ENCODE measurements around the gene KXD1.

KXD1 gene

DNA sequence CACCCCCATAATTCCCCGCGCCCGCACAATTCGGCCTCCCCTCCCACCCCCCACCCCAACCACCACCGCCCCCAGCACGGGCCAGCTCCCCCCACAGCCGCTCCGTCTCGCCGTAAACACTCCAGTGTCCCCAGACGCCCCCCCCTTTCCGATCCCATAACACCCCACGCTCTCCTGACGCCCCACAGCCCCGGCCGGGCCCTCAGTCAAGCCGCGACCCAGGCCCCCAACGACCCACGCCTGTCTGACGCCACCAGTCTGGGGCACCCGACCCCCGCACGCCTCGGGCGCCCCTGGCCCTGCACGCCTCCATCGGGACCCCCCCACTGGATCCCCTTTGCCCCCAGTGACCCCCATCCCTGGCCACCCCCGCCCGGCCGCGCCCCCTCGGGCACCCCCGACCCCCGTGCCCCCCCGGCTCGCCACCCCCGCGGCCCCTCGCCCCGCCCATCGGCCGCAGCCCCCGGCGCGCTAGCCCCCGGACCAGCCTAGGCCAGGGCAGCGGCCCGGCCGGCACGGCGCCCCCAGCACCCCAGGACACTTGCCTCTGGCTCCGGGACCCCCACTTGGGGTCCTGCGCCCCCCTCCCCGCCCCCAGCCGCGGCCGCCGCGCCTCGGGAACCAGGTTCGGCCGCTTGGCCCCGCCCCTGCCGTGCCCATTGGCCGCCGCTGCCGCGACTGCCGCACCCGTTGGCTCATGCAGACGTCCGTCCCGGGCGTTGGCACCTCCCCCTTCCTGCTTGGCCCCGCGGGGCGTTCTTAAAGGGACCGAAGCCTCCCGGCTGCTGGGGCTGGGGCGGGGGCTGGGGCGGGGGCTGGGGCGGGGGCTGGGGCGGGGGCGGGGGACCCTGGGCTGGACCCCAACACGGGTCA, 14.5 kb upstream of the KXD1 start, which contains the start of gene FKBP8:
Gene FKBP8 (minus strand): TSS at position 633 of the 873 bp plus-strand sequence. CDS start 1,603 bp downstream, outside the sequence.
- Mint-ChIP-seq H3K4me1 (peaks cover 24% of the 10 kb centered on the region), H3K36me3 (ENCODE audit: low read depth) (peaks cover 7% of the 10 kb centered on the region), H3K27me3 (no peaks in the 10 kb centered on the region), H3K9me3 (no peaks in the 10 kb centered on the region), H3K27ac (peak within 1 kb of the TSS; percentile 88), H3K4me3 (peak within 1 kb of the TSS; percentile 85)
- DNase-seq: peak; percentile 96
- peak; percentile 89 for ATAC-seq

- H3K27ac Mint-ChIP-seq: peak overlapping the region; percentile 88
- ATAC-seq: peak; percentile 91
Observed at GRCh38 chr19:18543814-18544475, 13.7 kb upstream of the KXD1 start.

DNA sequence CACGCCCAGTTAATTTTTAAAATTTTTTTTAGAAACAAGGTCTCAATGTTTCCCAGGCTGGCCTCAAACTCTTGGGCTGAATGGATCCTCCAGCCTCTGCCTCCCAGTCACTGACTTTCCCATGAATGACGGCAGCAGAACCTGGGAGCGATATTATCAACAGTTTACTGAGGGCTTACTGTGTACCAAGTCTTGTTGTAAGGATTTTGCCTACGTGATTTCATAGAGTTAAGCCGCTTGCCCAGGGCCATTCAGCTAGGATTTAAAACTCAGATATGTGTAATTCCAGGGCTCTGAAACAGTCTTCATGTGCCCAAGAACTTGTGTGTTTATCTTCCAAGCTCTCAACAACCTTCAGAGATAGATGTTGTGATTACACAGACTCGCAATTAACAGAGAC, 6.0 kb upstream of the KXD1 start:
- no peak overlapping the region for H3K27ac Mint-ChIP-seq
- no peak overlapping the region for H3K4me3 Mint-ChIP-seq
- H3K9me3 Mint-ChIP-seq: no peaks in the 10 kb centered on the region
- no peaks in the 10 kb centered on the region for H3K4me1 Mint-ChIP-seq
- ATAC-seq: no peak
- H3K27me3 Mint-ChIP-seq: no peaks in the 10 kb centered on the region
- H3K36me3 Mint-ChIP-seq (ENCODE audit: low read depth): no peaks in the 10 kb centered on the region
- no peak for DNase-seq

More at GRCh38 chr19:18543814-18544475, 13.7 kb upstream of the KXD1 start:
- Mint-ChIP-seq H3K27me3 (no peaks in the 10 kb centered on the region), H3K4me3 (peak overlapping the region; percentile 85), H3K36me3 (ENCODE audit: low read depth) (peaks cover 7% of the 10 kb centered on the region), H3K4me1 (peaks cover 24% of the 10 kb centered on the region), H3K9me3 (no peaks in the 10 kb centered on the region)
- DNase-seq: peak; percentile 76

DNA sequence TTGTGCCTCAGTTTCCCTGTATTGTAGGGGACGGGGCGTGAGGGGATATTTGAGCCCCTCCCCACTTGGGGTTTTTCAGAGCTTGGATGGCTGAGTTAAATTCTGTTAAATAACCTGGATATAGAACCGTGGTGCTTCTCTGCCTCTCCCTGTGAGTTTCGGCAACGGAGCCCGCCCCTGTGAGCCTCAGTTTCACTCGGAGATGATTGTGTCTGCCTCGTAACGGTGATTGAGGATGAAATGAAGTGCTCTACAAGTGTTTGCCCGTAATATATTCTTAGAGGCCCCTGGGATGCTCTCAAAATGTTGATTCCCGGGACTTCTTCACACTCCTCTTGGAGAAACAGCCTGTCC, 509 bp downstream of the KXD1 start:
- DNase-seq (no peak), ATAC-seq (no peak)
- Mint-ChIP-seq H3K4me1 (peaks cover 25% of the 10 kb centered on the region), H3K27ac (peak overlapping the region; percentile 94), H3K4me3 (peak overlapping the region; percentile 90), H3K27me3 (peaks cover 2% of the 10 kb centered on the region), H3K9me3 (no peaks in the 10 kb centered on the region), H3K36me3 (ENCODE audit: low read depth) (peaks cover 15% of the 10 kb centered on the region)

DNA sequence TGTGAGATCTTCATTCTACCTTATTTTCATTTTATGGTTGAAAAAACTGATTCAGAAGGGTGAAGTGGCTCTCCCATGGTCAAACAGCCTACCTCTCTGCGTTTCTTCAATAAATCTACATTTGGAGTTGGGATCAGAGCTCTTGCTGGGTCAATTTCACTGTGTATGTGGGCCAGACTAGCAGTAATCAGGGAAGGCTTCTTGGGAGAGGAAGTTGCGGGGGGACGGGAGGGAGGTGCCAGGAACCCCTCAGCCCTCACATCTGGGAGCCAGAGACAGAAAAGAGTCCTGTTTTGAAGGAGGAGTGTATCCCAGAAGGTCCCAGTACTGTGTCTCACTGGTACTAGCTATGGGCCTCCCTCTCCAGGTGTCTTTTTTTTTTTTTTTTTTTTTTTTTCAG, 934 bp downstream of the KXD1 start:
- ATAC-seq: no peak
- no peak for DNase-seq
- peaks cover 25% of the 10 kb centered on the region for H3K4me1 Mint-ChIP-seq
- peaks cover 2% of the 10 kb centered on the region for H3K27me3 Mint-ChIP-seq
- H3K4me3 Mint-ChIP-seq: peak overlapping the region; percentile 90
- H3K27ac Mint-ChIP-seq: peak overlapping the region; percentile 94
- H3K36me3 Mint-ChIP-seq (ENCODE audit: low read depth): peaks cover 18% of the 10 kb centered on the region
- H3K9me3 Mint-ChIP-seq: no peaks in the 10 kb centered on the region

DNA sequence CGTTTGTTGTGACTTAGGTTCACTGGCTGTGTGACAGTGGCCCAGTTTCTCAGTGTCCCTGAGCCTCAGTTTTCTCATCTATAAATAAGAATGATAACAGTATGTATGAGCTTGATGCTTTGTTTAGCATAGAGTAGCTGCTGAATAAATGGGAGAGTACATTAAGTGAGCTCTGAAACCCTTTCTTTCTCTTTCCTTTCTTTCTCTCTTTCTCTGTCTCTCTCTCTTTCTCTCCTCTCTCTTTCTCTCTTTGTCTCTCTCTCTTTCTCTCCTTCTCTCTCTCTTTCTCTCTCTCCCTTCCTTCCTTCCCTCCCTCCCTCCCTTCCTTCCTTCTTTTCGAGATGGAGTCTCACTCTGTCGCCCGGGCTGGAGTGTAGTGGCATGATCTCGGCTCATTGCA, 2.0 kb downstream of the KXD1 start:
- ATAC-seq: no peak
- Mint-ChIP-seq H3K27me3 (peaks cover 2% of the 10 kb centered on the region), H3K4me3 (peak overlapping the region; percentile 90), H3K36me3 (ENCODE audit: low read depth) (peaks cover 28% of the 10 kb centered on the region), H3K27ac (peak overlapping the region; percentile 94), H3K9me3 (no peaks in the 10 kb centered on the region), H3K4me1 (peaks cover 25% of the 10 kb centered on the region)
- DNase-seq: no peak

DNA sequence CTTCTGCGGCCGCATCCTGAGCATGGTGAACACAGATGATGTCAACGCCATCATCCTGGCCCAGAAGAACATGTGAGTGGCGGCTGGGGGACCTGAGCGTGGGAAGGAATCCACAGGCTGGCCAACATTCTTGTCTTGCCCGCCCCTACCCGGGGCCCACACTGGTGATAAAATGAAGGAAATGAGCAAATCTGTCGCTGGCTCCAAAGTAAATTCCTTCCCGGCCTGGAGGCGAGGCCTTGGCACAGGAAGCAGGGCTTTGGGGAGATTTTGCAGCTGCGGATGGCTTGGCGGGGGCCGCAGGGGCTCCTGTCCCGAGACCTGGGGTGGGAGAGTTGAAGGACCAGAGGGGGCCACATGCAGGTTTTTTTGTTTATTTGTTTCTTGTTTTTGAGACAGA, 4.4 kb downstream of the KXD1 start:
- Mint-ChIP-seq H3K4me3 (no peak overlapping the region), H3K36me3 (ENCODE audit: low read depth) (peaks cover 34% of the 10 kb centered on the region), H3K9me3 (no peaks in the 10 kb centered on the region), H3K4me1 (peaks cover 23% of the 10 kb centered on the region), H3K27me3 (peaks cover 2% of the 10 kb centered on the region), H3K27ac (no peak overlapping the region)
- ATAC-seq: no peak
- no peak for DNase-seq

GRCh38 chr19:18566953-18567352, 9.3 kb downstream of the KXD1 start:
- Mint-ChIP-seq H3K4me3 (no peak overlapping the region), H3K27ac (no peak overlapping the region), H3K4me1 (peaks cover 8% of the 10 kb centered on the region), H3K27me3 (no peaks in the 10 kb centered on the region), H3K36me3 (ENCODE audit: low read depth) (peaks cover 45% of the 10 kb centered on the region), H3K9me3 (no peaks in the 10 kb centered on the region)
- no peak for DNase-seq
- no peak for ATAC-seq

DNA sequence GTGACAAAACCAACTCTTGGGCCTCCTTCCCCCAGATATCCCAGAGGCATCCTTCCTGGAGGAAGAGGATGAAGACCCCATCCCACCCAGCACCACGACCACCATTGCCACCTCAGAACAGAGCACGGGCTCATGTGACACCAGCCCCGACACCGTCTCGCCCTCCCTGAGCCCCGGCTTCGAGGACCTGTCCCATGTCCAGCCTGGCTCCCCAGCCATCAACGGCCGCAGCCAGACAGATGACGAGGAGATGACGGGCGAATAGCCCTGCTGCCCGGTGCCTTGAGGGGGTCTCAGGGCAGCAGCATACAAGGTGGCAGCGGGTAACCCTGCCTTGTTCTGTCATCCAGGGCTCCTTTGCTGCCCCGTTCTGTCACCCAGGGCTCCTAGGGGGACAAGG, 10.7 kb downstream of the KXD1 start:
- Mint-ChIP-seq H3K9me3 (no peaks in the 10 kb centered on the region), H3K36me3 (ENCODE audit: low read depth) (peaks cover 54% of the 10 kb centered on the region), H3K4me3 (no peak overlapping the region), H3K27ac (no peak overlapping the region), H3K4me1 (peaks cover 19% of the 10 kb centered on the region), H3K27me3 (no peaks in the 10 kb centered on the region)
- DNase-seq (no peak), ATAC-seq (no peak)

DNA sequence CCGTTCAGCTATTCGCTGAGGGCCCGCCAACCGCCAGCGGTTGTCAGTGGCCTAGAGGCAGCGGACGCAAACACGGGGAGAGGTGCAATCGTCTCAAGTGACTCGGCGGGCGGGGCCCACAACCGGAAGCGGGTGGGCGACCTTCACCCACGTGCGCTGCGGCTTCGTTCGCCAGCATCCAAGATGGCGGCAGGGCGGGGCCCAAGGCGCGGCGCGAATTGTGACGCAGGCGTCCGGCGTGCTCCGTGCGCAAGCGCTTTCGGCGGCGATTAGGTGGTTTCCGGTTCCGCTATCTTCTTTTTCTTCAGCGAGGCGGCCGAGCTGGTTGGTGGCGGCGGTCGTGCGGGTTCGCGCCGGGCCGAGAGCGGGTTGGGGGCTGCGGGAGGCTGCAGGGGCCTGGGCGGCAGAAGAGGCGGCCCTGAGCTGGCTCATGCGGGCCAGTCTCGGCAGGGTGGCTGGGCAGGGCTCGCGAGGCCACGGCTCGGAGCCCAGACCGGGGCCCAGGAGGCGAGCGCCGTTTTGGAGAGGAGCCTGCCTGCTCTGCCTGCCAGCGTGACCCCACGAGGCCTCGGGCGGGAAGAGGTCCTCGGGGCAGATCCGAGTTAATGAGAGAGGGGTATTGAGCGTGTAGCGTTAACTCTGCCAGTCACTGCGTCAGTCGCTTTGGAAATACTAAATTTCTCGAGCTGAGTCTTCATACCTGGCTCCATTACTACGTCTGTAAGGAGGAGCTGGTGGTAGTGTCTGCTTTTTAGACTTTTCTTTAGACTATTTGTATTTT, 14.1 kb downstream of the KXD1 start, which contains the start of gene UBA52:
Gene UBA52 (plus strand): TSS at position 294 of the 781 bp plus-strand sequence. CDS start 1,444 bp downstream, outside the sequence.
- Mint-ChIP-seq H3K27me3 (no peaks in the 10 kb centered on the region), H3K36me3 (ENCODE audit: low read depth) (peaks cover 69% of the 10 kb centered on the region), H3K9me3 (no peaks in the 10 kb centered on the region), H3K4me1 (peaks cover 43% of the 10 kb centered on the region), H3K27ac (peak within 1 kb of the TSS; percentile 91), H3K4me3 (peak within 1 kb of the TSS; percentile 95)
- DNase-seq: peak; percentile 99
- peak; percentile 95 for ATAC-seq

- no peaks in the 10 kb centered on the region for H3K27me3 Mint-ChIP-seq
- ATAC-seq: no peak
- peaks cover 45% of the 10 kb centered on the region for H3K4me1 Mint-ChIP-seq
- no peak for DNase-seq
- peak overlapping the region; percentile 39 for H3K4me3 Mint-ChIP-seq
- peaks cover 63% of the 10 kb centered on the region for H3K36me3 Mint-ChIP-seq (ENCODE audit: low read depth)
- peak overlapping the region; percentile 91 for H3K27ac Mint-ChIP-seq
- H3K9me3 Mint-ChIP-seq: no peaks in the 10 kb centered on the region
Observed at GRCh38 chr19:18574691-18575291, 17.1 kb downstream of the KXD1 start.

- H3K36me3 Mint-ChIP-seq (ENCODE audit: low read depth): peaks cover 59% of the 10 kb centered on the region
- H3K27ac Mint-ChIP-seq: no peak overlapping the region
- no peaks in the 10 kb centered on the region for H3K27me3 Mint-ChIP-seq
- DNase-seq (no peak), ATAC-seq (no peak)
- H3K4me3 Mint-ChIP-seq: no peak overlapping the region
- H3K9me3 Mint-ChIP-seq: no peaks in the 10 kb centered on the region
- peaks cover 38% of the 10 kb centered on the region for H3K4me1 Mint-ChIP-seq
Observed at GRCh38 chr19:18576383-18576782, 18.7 kb downstream of the KXD1 start.

DNA sequence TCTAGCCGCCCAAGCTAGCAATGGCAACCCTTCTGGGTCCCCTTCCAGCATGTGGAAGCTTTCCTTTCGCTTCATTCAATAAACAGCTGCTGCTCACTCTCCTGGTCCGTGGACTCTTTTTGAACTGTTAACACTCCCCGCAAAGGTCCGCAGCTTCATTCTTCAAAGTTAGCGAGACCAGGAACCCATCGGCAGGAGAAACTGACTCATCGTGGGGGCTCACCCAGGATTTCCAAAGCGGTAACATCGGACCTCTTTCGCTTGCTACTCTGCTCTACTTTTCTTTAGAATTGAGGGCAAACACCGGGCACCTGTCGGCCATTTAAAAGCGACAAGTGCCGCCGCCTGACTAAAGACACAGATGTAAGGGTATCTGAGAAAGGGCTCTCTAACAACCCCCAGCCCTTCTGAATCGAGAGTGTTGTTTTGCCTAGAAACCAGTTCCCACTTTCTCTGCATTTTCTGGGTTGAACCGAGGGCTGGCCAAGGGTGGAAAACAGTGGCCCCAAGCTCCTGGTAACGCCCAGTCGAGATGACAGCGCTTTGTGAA, 19.8 kb downstream of the KXD1 start:
- no peak overlapping the region for H3K4me3 Mint-ChIP-seq
- H3K9me3 Mint-ChIP-seq: no peaks in the 10 kb centered on the region
- ATAC-seq (no peak), DNase-seq (no peak)
- H3K27ac Mint-ChIP-seq: no peak overlapping the region
- peaks cover 35% of the 10 kb centered on the region for H3K4me1 Mint-ChIP-seq
- peaks cover 50% of the 10 kb centered on the region for H3K36me3 Mint-ChIP-seq (ENCODE audit: low read depth)
- H3K27me3 Mint-ChIP-seq: no peaks in the 10 kb centered on the region

- Mint-ChIP-seq H3K4me3 (no peak overlapping the region), H3K9me3 (no peaks in the 10 kb centered on the region), H3K4me1 (peaks cover 9% of the 10 kb centered on the region), H3K27me3 (no peaks in the 10 kb centered on the region), H3K36me3 (ENCODE audit: low read depth) (peaks cover 22% of the 10 kb centered on the region), H3K27ac (no peak overlapping the region)
- DNase-seq: no peak
- no peak for ATAC-seq
Observed at GRCh38 chr19:18580311-18580710, 22.6 kb downstream of the KXD1 start.

Data from activated naive CD8-positive, alpha-beta T cell treated with anti-CD3 and anti-CD28 coated beads, Interleukin-2, amount 50 U/mL, for 24 hours (primary cell).